NCI-H128 (cell line): ENCODE results near the gene GNAI3.
A peak's percentile ranks its signal among the peaks of the same experiment; 100 is the strongest.

Source experiments
- DNase-seq: peaks from one replicate; lab custom pipeline; 2025; ENCODE audit not compliant: unreplicated experiment; lab: John Stamatoyannopoulos, UW

GNAI3 gene

DNA sequence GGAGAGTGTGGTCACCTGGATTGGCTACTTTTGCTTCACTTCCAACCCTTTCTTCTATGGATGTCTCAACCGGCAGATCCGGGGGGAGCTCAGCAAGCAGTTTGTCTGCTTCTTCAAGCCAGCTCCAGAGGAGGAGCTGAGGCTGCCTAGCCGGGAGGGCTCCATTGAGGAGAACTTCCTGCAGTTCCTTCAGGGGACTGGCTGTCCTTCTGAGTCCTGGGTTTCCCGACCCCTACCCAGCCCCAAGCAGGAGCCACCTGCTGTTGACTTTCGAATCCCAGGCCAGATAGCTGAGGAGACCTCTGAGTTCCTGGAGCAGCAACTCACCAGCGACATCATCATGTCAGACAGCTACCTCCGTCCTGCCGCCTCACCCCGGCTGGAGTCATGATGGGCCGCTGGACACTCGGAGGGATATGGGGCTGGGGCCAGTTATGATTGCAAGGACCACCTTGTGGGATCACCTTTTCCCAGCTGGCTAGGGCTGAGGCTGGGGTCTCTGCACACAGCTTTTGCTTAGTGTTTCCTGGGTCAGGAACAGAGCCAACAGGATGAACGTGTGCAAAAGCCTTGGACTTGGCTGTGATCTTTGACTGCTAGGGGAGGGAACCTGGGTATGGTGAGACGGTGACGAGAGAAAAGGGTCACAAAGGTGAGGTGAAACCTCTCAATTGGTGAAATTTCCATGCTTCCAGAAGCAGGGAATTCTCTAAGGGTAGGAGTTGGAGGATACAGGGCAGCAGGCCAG is 4.3 kb upstream of the GNAI3 start:
- DNase-seq, result no peak

DNA sequence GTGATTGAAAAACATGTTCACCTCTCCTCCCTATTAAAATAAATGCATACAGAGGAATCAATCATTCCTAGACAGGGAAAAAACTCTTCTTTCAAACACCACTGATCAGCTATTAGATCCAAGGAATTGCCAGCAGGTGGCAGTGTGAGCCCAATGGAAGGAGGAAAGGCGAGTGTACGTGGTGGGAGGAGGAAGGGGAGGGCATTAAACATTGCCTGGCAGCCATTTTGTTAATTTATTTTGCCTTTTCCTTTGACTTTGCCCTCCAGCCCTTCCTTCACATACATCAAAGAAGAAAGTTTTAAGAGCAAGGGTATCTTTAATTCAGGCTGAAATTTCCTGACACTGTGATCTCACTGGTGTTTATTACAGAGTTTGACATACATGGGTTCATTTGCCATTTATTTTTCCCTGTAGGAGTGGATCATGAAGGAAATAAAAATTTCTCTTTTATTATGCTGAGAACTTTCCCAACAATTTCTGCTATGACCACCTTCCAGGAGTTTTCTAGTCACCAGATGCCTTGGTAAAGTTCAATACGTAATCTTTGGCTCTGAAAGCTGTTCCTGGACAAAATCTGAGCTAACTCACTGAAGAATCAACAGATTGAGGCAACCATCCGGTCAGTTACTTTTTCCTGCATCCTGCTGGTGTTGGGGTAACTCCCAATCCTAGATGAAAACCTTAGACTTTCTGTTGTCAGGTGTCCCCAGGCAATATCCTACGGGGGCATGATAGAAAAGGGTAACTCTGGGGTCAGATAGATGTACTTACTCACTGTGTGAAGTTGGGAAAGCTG is 1.9 kb upstream of the GNAI3 start:
- DNase-seq, result peak; percentile 67

DNA sequence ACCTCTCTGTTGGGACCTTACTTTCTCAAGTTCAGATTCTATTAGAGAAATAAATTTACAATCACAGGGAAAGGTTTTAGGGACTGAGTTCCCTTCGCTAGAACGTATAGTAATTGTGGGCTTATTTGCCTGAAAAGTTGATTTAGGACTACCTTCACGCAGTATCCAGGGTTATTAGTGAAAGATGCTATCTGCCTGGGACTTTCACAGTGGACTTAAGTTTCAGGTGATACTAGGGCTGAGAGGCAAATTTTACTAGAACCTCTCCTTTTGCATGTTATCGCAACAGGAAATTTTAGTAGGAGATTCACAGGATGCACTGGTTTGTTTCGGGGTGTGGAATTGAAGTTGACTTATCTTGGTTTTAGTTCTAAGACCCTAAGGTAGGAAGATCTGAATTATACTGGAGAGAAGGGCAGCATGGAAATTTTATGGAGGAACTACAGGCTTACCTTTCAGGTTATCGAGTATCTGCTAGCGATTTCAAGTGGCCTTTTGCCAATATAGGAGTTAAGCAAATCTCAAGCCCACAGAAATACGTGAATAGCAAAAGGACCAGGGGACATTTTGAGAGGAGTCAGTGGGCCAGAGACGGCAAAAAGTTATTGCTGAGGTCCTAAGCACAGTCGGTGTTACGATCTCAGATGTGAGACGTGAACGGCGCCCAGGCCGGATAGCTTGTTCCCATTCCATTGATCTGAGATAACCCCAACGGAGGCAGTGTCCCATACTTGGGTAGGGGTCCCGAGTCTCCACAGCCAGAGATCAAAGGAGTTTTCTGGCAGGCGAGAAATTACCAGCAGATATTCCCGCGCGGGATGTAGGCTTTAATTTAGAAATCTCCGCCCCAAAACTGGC is 723 bp upstream of the GNAI3 start:
- no peak for DNase-seq

DNA sequence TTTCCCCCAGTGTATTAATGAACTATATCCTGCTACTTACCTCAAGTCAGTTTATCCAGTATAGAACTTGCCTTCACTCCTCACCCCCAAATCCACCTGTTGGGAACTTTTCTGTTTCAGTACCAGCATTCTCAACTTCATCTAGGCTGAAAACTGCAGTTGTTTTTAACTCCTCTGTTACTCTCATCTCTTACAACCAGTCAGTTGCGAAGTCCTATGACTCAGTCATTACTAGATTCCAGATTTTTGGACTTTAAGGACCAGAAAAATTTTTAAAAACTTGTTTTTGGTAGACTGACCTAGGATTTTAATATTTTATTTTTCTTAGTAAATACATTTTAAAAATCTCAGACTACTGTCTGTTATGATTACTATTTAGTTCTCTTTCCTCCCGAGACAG is 8.1 kb downstream of the GNAI3 start:
- DNase-seq, result no peak

DNA sequence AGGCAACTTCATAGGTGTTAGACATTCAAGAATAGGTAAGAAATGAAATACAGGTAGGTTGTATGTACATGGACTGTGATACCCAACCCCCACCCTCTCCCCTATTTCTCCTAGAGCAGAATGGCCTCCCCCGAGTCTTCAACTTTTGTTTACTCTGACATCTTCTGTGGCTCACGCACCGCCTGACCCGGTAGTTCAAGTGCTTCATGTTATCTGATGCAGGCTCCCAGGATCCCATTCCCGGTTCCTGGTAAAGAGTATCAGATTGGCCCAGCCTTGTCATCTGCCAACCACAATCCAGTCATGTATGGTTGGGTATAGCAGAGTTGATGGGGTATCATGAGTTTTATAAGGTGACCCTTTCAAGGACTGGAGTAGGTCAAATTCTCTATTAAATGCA is 9.1 kb downstream of the GNAI3 start:
- DNase-seq, result no peak

DNA sequence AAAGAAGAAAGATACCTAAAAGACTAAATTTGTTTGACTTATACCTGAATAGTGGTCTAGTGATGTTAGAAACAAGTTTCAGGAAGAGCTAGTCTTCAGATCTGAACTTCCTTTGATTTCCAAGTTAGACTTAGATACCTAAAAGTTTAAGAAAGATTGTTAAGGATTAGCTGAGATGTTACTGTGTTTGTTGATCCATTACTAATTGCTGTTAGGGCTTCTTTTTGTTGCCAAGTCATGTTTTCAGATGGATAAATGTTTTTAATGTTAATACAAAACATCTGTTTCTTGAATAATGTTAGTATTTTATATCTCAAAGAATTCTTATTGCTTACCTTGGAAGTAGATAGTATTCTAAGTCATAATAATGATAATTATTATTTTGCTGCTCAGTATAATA is 11.6 kb downstream of the GNAI3 start:
- DNase-seq, result no peak

DNA sequence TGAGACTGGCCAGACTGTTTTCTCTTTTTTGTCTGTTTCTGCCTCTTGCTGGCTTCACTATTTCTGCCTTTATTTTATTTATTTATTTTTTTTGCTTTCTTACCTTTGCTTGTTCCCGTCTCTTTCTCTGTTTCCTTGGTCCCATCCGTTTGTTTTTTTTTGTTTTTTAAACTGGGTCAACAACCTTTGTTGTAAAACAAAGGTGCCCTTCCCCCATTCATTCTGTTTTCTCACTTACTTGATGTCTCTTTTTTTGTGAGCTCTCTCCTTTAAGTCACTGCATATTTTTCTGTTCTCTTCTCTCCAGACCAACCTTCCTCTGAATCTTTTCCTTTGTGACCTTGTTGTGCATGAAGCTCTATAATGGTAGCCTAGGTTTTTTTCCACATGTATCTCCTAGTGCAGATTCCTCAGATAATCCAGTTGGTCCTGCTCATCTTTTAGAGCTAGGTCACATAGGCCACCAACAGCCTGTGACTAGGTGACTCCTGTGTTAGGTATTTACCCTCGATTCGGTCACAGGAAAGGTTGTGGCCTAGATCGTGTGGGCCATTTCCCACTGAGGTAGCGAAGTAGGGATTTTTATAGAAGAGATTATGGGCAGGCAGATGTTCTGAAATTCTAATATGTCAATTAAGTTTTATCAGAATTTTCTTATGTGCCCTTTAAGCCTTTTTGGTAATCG is 15.9 kb downstream of the GNAI3 start:
- DNase-seq, result no peak

DNA sequence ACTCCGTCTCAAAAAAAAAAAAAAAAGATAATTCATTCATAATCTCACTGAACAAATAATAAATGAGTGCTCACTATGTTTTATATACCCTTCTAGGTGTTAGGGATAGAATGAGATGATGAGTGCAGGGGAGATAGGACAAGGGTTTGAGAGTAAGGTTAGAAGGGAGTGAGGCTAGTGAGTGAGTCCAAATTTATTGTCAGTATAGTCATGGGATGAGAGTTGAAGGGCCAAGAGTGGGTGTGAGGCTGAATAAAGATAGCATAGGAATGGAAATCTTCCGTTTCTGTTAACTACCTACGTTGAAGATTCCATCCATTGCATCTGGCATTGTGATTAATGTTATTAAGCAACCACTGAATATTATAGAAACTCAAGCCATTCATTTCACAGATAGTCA is 16.8 kb downstream of the GNAI3 start:
- DNase-seq, result no peak

DNA sequence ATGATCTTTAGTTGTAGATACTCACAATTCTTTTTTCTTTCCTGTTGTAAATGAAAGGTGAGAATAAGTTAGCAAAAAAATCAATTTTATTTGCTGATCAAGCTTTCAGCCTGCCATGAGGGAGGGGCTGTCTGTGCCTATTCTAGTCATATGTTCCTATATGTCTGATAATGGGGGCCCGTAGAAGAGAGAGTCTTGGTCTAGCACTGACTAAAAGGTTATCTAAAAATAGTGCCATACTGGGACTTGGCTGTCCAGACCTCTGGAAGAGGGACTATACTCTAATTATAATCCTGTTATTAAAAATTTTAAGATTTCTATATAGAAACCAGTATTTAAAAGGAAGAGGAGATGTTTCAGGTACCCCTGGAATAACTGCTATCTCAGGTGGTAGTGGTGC is 18.6 kb downstream of the GNAI3 start:
- DNase-seq, result no peak

DNA sequence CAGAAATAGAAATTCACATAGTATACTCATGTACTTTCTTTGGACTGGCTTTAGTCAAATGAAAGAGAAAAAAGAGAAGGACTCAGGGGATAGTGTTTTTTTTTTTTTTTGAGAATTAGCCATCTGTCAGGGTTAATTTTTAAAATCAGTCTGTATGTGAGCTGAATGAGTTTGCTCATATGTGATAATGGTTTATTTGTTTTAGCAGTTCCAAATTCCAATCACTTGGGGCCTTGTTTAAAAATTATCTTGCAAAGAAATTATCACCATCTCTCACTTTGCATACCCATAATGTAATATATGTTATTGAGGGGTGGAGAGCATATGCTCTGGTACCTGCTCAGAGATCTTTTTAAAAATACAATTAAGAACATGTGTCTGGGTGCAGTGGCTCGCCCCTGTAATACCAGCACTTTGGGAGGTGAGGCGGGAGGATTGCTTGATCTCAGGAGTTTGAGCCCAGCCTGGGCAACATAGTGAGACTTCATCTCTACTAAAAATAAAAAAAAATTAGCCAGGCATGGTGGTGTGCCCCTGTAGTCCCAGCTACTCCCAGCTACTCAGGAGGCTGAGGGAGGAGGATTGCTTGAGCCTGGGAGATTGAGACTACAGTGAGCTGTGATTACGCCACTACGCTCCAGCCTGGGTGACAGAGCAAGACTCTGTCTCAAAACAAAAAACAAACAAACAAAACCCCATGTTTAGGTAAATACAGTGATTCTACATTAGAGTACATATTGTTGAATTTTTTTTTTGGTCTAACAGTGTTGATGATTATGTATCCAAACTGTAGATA is 19.7 kb downstream of the GNAI3 start:
- no peak for DNase-seq

DNA sequence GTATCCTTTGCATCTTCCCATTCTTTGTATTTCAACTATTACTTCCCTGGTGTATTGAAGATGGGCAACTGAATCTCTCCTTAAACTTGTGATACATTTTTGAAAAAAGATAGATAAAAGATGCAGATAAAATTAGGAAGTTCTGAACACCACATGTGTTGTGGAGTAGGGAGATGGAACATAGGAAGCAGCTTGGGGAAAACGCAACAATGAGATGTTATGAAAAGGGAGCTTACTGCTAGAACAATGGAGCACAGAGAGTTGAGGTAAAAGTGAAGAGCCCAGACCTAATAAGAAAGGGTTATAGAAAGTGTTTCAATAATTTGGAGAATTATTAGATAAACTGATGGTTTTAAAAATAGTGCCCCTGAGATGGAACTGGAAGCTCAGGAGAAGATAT is 20.9 kb downstream of the GNAI3 start:
- DNase-seq, result no peak

DNA sequence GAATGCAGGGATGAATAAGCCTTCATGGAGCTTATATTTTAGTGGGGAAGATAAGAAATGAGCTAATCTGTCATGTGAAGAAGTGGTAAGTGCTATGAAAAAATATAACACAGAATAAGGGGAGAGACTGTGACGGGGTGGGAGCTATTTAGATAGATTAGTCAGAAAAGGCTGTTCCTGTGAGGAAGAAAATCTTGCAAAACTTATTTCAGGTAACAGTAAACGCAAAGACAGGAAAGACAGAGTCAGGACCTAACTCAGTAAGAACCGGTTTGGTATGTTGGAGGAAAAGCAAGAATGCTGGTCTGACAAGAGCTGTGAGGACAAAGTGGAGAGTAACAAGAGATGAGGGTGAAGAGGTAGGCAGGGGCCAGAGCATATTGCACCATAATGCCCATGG is 22.0 kb downstream of the GNAI3 start:
- no peak for DNase-seq

DNA sequence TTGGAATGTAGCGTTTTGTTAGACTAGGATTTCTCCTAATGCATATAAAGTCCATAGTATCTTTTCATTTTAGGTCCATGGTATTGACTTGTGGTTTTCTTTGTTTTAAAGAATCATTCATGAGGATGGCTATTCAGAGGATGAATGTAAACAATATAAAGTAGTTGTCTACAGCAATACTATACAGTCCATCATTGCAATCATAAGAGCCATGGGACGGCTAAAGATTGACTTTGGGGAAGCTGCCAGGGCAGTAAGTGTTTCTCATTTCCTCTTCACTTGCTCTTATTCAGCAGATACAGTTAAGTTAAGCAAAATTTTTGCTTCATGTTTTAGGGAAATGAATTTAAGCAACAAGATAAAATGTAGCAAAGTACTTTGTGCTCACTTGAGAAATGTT is 25.4 kb downstream of the GNAI3 start:
- no peak for DNase-seq

DNA sequence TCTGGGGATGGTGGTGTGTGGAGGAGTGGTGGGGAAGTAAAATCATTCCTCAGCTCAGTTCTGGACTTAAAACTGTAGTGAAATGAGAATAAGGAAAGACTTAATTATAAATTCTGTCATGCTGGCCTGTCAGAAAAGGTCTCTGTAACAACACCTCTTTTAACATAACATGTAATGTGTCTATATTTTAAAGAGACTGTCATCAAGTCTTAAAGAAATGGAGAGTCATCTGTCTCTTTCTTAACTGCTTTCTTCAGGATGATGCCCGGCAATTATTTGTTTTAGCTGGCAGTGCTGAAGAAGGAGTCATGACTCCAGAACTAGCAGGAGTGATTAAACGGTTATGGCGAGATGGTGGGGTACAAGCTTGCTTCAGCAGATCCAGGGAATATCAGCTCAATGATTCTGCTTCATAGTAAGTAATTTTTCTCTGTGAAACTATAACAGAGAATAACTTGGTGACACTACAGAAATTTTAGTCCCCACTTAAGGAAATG is 30.6 kb downstream of the GNAI3 start:
- no peak for DNase-seq

DNA sequence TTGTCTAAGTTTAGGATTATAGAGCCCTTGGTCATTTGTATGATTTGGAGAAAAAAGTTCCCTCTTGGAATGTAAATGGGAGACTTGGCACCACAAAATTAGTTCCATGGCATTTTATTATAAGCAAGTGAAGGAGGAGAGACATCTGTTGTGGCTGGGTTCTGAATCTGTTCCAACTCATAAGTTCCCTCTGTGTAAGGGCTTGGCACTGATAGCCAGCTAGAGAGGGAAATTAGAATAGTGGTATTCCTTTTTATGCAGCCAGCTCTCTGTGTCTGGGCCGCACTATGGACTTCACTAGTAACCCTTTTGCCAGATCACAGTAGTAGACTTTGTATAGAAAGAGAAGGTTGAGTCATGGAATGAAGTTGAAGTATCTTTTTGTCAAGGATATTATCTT is 31.1 kb downstream of the GNAI3 start:
- no peak for DNase-seq

DNA sequence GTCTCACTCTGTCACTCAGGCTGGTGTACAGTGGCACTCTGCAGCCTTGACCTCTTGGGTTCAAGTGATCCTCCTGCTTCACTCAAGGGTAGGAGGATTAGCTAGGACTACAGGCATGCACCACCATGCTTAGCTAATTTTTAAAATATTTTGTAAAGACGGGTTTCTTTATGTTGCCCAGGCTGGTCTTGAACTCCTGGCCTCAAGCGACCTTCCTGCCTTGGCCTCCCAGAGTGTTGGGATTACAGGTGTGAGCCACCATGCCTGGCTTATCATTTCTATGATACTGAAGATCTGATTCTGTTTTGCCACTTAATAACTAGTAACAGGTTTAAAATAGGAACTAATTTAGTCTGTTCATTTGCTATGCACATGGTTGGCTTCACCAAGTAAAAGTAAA is 33.6 kb downstream of the GNAI3 start:
- DNase-seq, result no peak

DNA sequence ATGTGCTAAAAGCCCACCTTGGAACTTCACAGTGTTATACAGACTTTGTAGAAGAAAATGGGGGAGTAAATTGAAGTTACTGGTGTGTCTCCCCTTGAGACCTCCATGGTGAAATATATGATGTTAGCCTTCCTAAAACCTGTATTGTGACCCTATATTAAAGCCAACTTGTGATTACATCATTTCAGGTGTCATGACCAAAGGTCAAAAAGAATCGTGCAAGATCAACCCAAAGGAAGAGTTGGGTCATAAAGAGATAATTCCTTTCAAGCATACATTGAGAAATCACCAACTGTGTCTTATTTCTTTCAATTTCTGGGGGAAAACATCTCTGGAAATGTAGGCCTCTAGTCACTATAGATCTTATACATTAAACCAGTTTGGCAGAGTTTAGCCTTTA is 36.4 kb downstream of the GNAI3 start:
- DNase-seq, result no peak

DNA sequence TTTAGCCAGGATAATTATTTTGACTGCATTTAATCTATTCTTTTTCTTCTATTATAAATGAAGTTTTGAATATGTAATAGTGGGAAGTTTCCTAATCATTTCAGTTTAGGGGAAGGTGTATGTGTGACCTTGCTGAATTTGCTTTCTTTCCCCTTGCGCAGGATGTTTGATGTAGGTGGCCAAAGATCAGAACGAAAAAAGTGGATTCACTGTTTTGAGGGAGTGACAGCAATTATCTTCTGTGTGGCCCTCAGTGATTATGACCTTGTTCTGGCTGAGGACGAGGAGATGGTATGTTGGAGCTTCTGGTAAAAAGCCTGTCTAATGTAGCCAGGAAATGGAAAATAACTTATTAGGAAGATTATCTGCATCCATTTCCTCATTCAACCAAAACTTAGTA is 37.6 kb downstream of the GNAI3 start:
- DNase-seq, result no peak

DNA sequence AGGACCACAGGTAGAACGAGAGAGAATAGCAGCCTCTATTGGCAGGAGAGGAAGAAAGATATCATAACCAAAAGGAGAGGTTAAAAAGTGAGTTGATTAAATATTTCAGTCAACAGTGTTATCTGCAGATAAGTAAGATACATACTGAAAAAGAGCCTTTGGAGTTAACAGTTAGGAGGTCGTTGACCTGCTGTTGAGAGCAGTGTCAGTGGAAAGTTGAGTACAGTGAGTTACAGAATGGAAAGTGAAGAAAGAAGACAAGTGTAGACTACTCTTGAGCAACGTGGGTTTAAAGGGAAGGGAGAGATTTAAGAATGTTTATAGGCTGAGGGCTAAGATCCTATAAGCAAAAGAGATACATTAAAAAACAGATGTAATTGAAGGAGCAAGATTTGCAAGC is 40.8 kb downstream of the GNAI3 start:
- DNase-seq, result no peak

DNA sequence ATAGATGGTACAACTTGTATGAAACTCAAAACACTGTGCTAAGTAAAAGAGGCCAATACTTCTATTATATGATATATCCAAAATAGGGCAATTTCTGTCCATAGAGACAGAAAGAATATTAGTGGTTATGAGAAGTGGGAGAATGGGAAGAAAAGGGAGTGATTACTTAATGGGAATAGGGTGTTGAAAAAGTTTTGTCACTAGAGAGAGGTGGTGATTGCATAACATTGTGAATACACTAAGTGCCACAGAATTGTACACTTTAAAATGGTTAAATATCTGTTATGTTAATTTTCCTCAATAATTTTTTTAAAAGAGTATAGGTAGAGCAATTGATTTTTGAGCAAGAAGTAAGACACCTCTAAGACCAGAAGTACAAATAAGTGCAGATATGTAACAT is 41.3 kb downstream of the GNAI3 start:
- no peak for DNase-seq
